Posterior vena cava (tissue), 2 donors: Measurements from ENCODE around the gene CLSTN1. TPM values are rescaled to one million over a fixed set of nuclear protein-coding genes. Genes with fewer than 3 reads are reported as not detected.
"Not testable (repeated sequence)": the region's sequence is repeated elsewhere in the genome, so short reads cannot be mapped to it uniquely, and the experiment has no call there.

Experiments used
- DNase-seq: peaks from one replicate; pipeline ENCODE4 v3.0.0-alpha.2; 2020; ENCODE audit warnings: low spot score
- intact Hi-C, 2 donors: fragments of 100-400 bp; cut with DNase I; formaldehyde crosslinking; loops; one replicate each; pipeline versions ENCODE4 v1.14.1 to v1.14.2; 2022 to 2023
- total RNA-seq, 2 donors: library from RNA; stranded (reverse); fragmentation: NEBNext Ultra II Directional; extraction: Animal tissue kit (Norgen Biotek cat#: 25700); gene quantifications; one replicate each; pipeline ENCODE4 v1.2.1, GENCODE V29; 2021
- donor health status: DM: yes; HTN: yes; CAD: no.
- donor health status: DM: yes; HTN: yes; CAD: no.

The CLSTN1 gene
- total RNA-seq, 2 donors from 2014 or later, result 59.8 to 77.9 TPM

DNA sequence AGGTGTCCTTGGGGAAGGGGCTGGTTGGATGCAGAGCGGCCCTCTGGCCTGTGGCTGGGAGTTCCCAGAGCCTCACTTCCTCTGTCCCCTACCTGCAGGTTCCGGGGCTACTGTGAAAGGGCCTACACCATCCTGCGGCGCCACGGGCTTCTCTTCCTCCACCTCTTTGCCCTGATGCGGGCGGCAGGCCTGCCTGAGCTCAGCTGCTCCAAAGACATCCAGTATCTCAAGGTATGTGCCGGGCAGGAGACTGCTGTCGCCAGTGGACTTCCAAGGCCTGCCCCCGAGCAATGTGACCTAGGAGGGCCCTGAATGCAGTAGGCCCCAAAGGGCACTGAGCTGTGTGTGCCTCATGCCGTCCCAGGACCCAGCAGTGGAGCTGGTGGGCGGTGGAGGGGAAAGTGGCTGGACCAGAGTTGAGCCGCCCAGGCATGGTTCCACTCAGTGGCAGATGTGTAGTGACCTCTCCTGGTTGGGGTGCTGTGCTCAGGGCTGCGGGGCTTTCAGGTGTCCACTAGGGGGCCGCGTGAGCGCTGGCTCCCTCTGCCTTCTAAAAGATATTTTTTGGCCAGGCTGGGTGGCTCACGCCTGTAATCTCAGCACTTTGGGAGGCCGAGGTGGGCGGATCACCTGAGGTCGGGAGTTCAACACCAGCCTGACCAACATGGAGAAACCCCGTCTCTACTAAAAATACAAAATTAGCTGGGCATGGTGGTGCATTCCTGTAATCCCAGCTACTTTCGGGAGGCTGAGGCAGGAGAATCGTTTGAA is 98.9 kb downstream of the CLSTN1 start:
- no peak for DNase-seq
- intact Hi-C loops, result loop anchor here in 1 of 2 donors (10.0 kb wide), 1 partner anchor 140 kb away; no protein-coding TSS in a partner anchor

DNA sequence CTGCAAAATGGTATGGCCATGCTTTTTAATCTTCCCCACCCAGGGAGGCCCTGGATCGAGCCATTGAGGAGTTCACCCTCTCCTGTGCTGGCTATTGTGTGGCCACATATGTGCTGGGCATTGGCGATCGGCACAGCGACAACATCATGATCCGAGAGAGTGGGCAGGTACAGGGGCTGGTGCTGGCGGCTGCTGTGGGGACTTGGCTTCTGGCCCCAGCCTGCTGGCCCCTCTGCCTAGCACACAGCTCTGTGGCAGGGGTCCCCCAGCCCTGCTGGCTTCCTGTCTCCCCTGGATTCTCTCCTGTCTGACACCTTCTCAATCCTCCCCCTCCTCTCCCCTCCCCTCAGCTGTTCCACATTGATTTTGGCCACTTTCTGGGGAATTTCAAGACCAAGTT is 99.8 kb downstream of the CLSTN1 start:
- DNase-seq, result no peak

DNA sequence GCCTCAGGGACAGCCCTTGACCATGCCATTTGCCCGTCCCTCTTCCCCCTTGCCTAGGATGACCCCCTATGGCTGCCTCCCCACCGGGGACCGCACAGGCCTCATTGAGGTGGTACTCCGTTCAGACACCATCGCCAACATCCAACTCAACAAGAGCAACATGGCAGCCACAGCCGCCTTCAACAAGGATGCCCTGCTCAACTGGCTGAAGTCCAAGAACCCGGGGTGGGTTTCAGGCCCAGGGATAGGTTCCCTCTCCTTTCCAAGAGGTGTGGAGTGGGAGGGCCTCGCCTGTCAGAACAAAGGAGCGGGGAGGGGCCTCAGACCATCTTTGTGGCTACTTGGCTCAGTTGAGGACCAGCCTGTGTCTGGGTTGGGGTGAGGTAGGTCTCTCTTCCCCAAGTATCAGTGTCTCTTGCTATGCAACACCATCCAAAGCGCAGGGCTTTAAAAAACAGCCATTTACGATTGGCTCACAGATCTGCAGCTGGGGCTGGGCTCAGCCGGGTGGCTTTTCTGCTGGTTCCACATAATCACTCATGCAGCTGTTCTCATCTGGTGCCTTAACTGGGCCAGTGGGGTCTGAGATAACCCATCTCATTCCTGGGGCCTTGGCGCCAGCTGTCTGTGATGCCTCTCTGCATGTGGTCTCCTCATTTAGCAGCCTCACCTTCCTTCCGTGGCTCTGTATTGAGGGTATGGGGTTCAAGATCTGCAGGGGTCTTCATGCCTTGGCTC is 100.5 kb downstream of the CLSTN1 start:
- DNase-seq, result no peak
- intact Hi-C loops, result loop anchor here in 1 of 2 donors (10.0 kb wide), 1 partner anchor 142 kb away; no protein-coding TSS in a partner anchor

More for the DNA sequence above, 99.8 kb downstream of the CLSTN1 start:
- intact Hi-C loops, result loop anchor here in 1 of 2 donors (10.0 kb wide), 1 partner anchor 141 kb away; no protein-coding TSS in a partner anchor

DNA sequence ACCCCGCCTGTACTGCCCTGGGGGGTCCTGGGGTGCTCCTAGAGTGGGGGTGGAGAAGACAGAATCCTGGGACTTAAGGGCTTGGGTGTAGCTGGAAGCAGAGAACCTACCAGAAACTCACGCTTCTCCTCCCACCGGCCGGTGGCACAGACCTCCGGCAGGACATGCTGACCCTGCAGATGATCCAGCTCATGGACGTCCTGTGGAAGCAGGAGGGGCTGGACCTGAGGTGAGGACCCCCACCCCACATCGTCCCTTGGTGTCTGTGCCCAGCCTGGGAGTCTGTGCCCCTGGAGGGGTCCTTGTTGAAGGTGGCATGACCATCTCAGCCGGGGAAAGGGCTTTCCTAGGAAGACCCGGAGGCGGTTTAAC is 101.4 kb downstream of the CLSTN1 start:
- DNase-seq, result no peak
- intact Hi-C loops, result loop anchor here in 1 of 2 donors (10.0 kb wide), 1 partner anchor 142 kb away; no protein-coding TSS in a partner anchor

DNA sequence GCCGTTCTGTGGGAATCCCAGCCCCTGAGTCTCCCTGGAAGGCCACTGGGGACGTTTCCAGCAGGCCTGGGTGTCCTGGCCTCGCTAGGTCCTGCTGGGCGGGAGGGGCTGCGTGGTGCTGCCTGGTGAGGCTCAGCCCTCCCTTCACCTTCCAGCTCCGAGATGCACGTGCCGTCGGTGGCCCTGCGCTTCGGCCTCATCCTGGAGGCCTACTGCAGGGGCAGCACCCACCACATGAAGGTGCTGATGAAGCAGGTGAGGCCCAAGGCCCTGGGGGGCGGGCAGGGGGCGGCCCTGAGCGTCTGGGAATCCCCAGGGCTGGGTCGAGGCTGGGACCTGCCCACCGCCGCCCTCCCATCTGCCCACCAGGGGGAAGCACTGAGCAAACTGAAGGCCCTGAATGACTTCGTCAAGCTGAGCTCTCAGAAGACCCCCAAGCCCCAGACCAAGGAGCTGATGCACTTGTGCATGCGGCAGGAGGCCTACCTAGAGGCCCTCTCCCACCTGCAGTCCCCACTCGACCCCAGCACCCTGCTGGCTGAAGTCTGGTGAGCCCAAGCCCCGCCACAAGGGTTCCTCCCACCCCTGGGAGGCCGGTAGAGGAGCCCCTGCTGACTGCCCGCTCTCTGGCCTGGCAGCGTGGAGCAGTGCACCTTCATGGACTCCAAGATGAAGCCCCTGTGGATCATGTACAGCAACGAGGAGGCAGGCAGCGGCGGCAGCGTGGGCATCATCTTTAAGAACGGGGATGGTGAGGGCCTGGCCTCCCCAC is 102.0 kb downstream of the CLSTN1 start:
- intact Hi-C loops, result loop anchor here in 1 of 2 donors (10.0 kb wide), 1 partner anchor 143 kb away; no protein-coding TSS in a partner anchor
- no peak for DNase-seq

DNA sequence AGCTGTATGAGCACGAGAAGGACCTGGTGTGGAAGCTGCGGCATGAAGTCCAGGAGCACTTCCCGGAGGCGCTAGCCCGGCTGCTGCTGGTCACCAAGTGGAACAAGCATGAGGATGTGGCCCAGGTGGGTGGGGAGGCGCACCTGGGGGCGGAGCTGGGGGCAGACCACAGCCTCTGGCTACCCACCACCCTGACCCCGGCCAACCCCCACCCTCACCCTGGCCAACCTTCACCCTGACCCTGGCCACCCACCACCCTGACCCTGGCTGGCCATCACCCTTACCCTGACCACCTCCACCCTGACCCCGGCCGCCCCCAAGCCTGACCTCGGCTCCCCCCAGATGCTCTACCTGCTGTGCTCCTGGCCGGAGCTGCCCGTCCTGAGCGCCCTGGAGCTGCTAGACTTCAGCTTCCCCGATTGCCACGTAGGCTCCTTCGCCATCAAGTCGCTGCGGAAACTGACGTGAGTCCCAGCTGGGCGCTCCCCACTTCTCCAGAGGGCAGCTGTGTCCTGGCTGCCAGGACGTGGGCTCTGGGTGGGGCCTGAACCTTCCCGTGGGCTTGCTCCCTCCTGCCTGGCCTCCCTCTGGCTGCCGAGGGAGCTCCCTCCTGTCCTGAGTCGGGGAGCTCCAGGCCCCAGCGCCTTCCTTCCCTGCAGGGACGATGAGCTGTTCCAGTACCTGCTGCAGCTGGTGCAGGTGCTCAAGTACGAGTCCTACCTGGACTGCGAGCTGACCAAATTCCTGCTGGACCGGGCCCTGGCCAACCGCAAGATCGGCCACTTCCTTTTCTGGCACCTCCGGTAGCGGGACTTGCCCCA is 102.8 kb downstream of the CLSTN1 start:
- intact Hi-C loops, result loop anchor here in 1 of 2 donors (10.0 kb wide), 1 partner anchor 144 kb away; no protein-coding TSS in a partner anchor
- DNase-seq, result no peak

DNA sequence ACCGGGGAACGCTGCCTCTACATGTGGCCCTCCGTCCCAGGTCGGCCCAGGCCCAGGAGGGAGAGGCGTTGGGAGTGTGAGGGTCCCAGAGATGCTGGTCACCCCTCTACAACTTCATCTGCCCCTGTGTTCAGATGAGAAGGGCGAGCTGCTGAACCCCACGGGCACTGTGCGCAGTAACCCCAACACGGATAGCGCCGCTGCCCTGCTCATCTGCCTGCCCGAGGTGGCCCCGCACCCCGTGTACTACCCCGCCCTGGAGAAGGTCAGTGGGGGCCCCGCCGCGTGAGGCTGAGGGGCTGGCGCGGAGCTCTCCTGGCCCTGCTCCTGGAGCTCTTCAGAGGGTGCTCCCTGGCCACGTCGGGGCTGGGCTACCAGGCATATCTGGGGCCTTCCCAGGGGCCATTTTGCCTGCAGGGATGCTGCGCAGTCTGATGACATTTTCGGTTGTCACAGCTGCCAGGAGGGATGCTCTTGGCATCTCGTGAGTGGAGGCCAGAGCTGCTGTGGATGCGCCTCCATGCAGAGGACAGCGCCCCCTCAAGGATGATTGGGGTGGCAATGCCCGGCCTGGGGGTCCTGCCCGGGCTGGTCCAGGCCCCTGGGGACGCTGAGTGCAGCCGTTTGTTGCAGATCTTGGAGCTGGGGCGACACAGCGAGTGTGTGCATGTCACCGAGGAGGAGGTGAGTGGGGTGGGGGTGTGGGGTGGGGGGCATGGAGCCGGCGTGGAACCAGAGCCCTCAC is 103.6 kb downstream of the CLSTN1 start:
- intact Hi-C loops, result loop anchor here in 1 of 2 donors (10.0 kb wide), 1 partner anchor 145 kb away; no protein-coding TSS in a partner anchor
- no peak for DNase-seq

DNA sequence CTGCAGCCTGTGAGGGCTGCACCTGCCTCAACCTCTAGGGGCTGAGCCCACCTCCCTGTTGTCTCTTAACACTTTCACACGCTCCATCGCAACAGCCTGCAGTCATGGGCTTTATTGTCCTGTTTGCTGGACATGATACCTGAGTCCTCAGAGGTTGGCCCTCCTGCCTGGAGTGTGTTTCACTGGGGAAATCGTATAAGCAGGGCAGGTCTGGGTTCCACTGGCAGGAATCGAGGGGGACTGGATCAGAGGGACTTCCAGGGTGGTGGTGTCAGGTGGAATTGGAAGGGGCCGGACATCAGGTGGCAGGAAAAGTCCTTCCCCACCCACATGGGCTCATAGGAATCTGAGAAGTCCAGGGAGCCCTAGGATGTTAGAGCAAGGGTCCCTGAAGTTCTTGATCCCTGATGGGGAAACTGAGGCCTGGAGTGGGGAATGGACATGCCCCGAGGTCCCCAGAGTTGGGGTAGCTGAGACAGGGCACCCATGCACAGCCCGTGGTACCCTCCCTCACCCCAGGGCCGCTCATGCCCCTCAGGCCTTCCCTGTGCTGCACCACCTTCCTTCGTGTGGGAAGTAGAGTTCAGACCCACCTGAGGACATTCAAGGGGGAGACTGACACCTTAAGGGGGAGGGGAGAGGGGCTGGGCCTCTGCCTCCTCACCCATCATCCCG is 105.6 kb downstream of the CLSTN1 start:
- DNase-seq, result no peak
- intact Hi-C loops, result no loop called here

DNA sequence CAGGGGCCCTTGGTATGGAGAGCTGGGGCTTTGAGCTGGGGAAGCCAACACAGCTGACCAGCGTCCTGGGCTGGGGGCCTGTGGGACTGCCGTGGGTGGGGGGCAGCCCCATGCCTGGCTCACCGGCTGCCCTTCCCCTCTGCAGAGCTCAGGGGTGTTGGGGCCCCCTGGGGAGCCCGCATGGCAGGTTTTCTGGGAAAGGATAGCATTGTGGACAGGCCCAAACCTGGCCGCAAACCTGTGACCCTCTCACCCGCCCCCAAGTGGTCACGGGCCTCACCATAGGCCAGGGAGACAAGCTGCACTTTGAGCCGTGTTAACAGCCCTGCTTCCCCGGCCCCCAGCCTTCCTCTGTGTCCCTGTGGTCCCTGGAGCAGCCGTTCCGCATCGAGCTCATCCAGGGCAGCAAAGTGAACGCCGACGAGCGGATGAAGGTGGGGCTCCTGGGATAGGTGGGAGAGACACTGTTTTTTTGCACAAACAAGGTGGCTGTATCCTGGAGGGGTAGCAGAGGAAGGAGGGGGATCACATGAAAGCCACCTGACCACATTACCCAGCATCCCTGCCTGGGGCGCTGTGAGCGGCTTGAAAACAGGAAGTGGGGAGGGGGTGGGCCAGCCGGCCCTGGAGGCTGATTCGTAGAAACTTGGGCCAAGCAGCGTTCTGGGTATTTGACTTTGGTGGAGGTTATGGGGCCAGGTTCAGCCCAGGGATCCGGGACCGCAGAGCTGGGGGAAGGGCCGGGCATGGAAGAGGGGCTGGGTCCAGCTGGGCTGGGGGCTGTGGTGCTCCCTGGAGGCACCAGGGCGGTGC is 106.4 kb downstream of the CLSTN1 start:
- DNase-seq, result peak; percentile 90
- intact Hi-C loops, result no loop called here

DNA sequence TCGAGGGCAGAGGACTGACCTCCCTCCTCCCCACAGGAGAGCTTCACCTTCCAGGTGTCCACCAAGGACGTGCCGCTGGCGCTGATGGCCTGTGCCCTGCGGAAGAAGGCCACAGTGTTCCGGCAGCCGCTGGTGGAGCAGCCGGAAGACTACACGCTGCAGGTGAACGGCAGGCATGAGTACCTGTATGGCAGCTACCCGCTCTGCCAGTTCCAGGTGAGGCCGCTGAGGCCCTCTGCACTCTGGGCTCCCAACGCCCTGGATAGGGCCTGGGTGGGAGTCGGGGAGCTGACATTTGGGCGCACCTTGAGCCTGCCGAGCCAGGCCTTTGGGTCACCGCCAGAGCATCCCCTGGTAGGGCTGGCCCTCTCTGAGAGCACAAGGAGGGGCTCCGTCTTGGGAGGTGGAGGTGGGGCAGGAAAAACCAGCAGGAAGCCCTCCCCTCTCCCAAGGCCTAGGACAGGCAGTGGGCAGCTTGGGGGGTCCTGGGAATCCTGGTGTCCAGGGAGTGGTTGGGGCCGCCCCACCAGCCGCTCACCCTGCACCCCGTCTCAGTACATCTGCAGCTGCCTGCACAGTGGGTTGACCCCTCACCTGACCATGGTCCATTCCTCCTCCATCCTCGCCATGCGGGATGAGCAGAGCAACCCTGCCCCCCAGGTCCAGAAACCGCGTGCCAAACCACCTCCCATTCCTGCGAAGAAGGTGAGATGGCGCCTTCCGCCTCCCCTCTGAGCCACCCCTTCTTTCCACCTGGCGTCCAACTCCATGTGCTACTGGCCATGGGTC is 107.2 kb downstream of the CLSTN1 start:
- intact Hi-C loops, result no loop called here
- no peak for DNase-seq

DNA sequence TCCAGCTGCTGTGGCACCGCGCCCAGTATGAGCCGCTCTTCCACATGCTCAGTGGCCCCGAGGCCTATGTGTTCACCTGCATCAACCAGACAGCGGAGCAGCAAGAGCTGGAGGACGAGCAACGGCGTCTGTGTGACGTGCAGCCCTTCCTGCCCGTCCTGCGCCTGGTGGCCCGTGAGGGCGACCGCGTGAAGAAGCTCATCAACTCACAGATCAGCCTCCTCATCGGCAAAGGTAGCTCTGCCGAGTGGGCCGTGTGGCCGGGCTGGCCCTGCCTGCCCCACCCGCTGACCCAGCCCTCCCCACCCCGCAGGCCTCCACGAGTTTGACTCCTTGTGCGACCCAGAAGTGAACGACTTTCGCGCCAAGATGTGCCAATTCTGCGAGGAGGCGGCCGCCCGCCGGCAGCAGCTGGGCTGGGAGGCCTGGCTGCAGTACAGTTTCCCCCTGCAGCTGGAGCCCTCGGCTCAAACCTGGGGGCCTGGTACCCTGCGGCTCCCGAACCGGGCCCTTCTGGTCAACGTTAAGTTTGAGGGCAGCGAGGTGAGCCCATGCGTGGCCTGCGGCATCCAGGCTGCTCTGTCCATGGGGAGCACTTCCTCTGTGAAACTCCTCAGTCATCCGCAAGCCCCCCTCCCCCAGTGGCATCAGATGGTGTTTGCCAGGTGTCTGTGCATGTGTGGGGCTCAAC is 108.1 kb downstream of the CLSTN1 start:
- no peak for DNase-seq
- intact Hi-C loops, result no loop called here

DNA sequence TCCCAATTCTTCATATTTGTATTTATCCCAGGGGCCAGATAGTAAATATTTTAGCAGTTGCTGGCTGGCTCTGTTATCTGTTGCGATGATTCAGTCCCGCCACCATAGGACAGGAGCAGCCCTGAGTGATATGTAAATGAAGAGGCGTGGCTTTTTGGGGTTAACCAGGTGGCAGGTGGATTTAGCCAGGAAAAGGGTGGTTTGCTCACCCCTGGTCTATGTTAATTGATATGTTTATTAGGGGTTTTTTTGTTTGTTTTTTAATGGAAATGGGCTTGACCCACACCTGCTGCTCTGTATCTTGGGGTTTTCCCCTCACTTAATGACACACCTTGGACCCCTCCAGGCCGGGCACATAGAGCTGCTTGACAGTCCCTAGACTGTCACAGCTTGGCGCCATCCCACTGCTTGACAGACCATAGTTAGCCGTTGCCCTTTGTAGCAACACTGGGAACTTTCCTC is 109.5 kb downstream of the CLSTN1 start:
- intact Hi-C loops, result no loop called here
- no peak for DNase-seq

DNA sequence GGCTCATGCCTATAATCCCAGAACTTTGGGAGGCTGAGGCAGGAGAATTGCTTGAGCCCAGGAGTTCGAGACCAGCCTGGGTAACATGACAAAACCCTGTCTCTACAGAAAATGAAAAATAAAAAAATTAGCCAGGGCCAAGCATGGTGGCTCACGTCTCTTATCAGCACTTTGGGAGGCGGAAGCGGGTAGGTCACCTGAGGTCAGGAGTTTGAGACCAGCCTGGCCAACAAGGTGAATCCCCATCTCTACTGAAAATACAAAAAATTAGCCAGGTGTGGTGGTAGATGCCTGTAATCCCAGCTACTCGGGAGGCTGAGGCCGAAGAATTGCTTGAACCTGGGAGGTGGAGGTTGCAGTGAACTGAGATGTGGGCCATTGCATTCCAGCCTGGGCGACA is 111.0 kb downstream of the CLSTN1 start:
- intact Hi-C loops, DNase-seq: not testable (repeated sequence)

DNA sequence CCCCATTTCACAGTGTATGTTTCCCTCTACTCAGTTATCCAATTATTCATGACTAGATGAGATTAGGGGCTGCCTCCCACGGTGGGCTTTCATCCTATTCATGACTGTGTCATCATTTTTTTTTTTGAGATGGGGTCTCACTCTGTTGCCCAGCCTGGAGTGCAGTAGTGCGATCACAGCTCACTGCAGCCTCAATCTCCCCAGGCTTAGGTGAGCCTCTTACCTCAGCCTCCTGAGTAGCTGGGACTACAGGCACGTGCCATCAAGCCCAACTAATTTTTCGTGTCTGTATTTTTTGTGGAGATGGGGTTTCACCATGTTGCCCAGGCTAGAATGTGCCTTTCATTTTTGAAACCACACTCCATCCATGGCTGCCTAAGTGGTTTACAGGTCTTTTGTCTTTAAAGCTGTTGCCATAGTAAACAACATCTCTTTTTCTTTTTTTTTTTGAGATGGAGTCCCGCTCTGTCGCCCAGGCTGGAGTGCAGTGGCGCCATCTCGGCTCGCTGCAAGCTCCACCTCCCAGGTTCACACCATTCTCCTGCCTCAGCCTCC is 112.2 kb downstream of the CLSTN1 start:
- intact Hi-C loops, result no loop called here

DNA sequence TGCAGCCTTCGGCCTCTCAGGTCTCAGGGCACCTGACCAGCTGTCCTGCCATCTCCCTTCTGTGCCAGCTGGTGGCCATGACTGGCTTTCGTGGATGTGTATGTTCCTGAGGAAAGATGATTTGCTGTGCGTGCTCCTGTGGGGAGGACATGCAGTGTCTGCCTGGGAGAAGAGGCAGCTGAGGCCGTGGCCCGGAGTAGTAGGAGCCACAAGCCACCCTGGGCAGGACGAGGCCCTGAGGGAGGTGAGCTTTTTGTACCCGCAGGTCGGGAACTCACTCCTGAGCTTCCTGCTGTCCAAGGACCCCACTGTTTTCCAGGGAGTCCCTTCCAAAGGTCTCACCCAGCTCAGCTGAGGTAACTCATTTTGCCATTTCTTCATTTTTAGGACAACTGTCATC is 113.7 kb downstream of the CLSTN1 start:
- no peak for DNase-seq
- intact Hi-C loops, result no loop called here

More for the DNA sequence above, 112.2 kb downstream of the CLSTN1 start:
- DNase-seq, result no peak
